HPDE6-E6E7 (cell line): ENCODE measurements around the gene VRK3.
"Not testable (repeated sequence)": the region's sequence is repeated elsewhere in the genome, so short reads cannot be mapped to it uniquely, and the experiment has no call there.

ENCODE experiments used
- DNase-seq: peaks from one replicate; pipeline ENCODE4 v3.0.0; 2011; ENCODE audit warnings: missing footprints; ENCODE audit errors: extremely low spot score

VRK3 gene, protein sequence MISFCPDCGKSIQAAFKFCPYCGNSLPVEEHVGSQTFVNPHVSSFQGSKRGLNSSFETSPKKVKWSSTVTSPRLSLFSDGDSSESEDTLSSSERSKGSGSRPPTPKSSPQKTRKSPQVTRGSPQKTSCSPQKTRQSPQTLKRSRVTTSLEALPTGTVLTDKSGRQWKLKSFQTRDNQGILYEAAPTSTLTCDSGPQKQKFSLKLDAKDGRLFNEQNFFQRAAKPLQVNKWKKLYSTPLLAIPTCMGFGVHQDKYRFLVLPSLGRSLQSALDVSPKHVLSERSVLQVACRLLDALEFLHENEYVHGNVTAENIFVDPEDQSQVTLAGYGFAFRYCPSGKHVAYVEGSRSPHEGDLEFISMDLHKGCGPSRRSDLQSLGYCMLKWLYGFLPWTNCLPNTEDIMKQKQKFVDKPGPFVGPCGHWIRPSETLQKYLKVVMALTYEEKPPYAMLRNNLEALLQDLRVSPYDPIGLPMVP

GRCh38 chr19:50025022-50025793, at the start of gene VRK3:
VRK3 (minus strand) TSS chr19:50025372; CDS start chr19:50016162, 9,210 bp downstream.
- DNase-seq, result peak; percentile 97

DNA sequence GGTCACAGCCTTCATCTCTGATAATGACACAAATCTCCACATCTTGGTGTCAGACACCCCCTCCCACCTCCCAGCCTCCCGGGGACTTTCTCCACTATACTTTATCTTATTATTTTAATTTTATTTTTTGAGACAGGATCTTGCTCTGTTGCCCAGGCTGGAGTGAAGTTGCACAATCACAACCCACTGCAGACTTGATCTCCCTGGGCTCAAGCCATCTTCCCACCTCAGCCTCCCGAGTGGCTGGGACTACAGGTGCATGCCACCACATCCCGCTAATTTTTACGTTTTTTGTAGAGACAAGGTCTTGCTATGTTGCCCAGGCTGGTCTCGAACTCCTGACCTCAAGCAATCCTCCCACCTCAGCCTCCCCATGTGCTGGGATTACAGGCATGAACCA, 43.2 kb upstream of the VRK3 start:
- DNase-seq, result not testable (repeated sequence)

DNA sequence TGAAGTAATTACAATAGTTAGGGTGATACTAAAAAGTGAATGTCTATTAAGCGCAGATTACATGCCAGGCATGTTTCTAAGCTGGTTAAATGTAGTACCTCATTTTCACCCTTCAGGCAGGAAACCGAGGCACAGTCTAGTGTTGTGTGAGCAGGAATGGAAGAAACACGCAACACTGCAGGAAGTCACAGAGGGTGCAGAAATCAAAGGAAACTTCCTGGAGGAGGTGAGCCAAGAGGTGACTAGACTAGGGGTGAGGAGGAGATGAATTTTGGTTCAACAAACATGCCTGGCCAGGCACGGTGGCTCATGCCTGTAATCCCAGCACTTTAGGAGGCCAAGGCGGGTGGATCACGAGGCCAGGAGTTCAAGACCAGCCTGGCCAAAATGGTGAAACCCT, 42.4 kb upstream of the VRK3 start:
- DNase-seq, result no peak

DNA sequence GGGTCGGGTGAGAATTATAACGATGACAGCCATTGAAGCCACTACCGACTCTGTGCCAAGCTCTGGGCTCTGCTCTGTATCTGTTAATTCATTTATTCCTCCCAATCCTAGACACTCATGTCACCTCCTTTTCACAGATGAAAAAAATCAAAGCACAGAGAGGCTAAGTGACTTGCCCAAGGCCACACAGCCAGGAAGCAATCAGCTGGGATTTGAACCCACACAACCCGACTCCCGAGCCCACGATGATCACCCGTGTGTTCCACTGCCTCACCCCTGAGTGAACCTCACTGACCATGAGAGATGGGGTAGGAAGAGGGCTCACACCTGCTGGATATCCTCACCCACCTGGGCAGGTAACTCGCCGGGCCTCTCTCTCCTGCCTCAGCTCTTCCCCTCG, 40.8 kb upstream of the VRK3 start:
- no peak for DNase-seq

DNA sequence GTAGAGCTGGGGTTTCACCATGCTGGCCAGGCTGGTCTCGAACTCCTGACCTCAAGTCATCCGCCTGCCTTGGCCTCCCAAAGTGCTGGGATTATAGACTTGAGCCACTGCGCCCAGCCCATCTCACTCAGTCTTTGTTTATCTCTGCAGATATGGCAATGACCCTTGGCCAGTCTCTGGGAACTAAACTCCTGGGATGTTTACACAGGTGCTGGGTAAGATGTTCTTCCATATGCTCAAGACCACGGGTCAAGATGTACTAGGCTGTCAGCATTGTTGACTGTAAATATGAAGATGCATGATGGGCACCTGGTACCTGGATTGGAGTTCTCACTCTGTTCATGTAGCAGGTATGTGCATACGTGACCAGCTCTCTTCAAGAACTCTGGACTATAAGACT, 36.5 kb upstream of the VRK3 start:
- DNase-seq, result no peak

- DNase-seq, result no peak
These were observed 34.9 kb upstream of the VRK3 start for GRCh38 chr19:50060107-50060506.

GRCh38 chr19:50059045-50059444, 33.9 kb upstream of the VRK3 start:
- no peak for DNase-seq

- DNase-seq, result no peak
These were observed 33.3 kb upstream of the VRK3 start for GRCh38 chr19:50058425-50058824.

GRCh38 chr19:50053119-50053518, 27.9 kb upstream of the VRK3 start:
- no peak for DNase-seq

DNA sequence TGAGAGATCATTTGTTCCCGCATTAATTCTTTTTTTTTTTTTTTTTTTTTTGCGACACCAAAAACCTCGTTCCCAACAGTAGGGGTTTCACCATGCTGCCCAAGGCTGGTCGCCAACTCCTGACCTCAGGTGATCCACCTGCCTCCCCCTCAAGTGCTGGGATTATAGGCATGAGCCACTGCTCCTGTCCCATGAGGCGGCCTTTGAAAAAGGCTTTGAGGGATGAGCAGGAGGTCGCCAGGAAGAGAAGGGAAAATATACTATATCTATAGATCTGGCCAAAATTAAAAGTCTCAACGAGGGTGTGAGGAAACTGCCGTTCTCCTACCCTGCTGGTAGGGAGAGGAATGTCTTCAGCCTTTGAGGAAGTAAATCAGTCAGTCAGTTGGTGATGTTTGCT, 26.8 kb upstream of the VRK3 start:
- DNase-seq, result no peak

DNA sequence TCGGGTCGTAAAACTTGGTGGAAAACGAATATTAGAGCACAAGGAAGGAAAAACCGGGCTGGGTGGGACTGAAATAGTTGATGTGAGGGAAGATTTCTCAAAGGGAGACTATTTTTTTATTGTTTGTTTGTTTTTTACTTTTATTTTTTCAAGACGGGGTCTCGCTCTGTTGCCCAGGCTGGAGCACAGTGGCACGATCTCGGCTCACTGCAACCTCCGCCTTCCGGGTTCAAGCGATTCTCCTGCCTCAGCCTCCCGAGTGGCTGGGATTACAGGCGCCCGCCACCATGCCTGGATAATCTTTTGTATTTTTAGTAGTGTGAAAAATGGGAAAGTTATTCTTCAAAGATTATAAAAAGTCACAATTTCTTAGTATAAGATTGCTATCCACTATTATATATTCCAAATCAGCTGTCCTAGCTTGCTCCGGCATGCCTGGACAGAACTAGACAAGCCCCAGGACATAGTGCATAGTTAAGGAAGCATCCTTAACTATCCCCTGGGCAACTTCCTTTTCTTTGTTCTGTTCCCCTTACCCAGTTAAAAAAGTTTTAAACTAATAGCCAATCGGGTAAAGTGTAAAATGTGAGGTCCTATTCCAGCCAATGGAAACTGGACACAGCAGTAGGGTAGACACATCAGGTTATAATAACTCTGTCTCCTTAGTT, 26.2 kb upstream of the VRK3 start:
- DNase-seq, result not testable (repeated sequence)

DNA sequence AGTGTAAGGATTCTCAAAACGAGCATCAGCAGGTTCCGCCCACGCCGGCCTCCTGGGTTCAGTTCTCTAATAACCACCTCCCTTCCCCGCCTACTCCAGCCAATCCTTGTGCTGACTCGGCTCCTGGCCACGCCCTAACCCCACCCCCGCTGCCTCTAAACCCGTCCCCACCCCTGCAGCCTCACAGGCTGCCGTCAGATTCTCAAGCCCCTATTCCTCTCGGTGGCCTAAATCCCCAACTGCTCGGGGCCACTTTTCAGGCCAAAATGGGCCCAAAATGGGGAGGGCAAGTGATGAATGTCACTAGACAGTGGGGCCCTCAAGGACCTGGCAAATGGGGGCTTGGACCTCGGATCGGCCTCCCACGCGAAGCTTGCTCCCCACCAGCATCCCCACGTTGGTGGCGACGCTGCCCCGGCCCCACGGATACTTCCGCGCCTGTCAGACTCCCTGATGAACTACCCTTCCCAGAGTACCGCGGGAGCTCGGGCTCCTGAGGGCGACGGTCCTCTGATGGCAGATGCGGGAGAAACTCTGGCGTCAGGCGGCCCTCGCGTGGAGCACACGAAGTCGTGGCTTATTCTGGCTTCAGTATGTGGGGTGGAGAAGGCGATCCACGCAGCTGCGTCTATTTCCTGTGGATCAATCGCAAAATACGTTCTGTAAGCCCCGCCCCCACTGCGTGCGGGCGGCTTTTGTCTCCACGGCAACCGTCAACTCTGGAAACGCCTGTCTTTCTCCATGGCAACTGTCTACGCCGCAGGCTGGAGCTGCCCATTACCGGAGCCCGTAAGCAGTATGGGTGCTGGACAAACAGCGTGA, 25.4 kb upstream of the VRK3 start:
- no peak for DNase-seq

GRCh38 chr19:50047671-50048070, 22.5 kb upstream of the VRK3 start:
- DNase-seq, result no peak

DNA sequence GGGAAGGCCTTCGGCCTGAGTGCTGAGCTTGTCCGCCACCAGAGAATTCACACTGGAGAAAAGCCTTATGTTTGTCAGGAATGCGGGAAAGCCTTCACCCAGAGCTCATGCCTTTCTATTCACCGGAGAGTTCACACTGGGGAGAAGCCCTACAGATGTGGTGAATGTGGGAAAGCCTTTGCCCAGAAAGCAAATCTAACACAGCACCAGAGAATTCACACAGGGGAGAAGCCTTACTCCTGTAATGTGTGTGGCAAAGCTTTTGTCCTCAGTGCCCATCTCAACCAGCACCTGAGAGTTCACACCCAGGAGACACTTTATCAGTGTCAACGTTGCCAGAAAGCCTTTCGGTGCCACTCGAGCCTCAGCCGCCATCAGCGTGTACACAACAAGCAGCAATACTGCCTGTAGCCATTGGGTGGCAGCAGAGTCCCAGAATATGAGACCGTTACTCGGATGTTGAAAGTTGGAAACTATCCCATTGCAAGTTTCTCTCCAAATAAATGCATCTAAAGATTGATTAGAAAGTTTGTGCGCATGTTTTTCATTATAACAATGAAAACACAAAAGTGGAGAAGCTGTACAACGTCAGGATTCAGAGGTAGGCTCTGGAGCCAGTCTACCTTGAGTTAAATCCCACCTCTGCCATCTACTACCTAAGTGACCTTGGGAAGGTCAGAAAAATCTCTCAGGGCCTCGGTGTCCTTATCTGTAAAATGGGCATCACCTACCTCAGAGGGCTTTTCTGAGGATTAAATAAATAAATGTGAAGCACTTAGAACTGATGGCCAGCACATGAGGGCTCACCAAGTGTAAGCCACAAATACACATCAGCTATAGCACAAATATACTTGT, 21.7 kb upstream of the VRK3 start:
- no peak for DNase-seq

DNA sequence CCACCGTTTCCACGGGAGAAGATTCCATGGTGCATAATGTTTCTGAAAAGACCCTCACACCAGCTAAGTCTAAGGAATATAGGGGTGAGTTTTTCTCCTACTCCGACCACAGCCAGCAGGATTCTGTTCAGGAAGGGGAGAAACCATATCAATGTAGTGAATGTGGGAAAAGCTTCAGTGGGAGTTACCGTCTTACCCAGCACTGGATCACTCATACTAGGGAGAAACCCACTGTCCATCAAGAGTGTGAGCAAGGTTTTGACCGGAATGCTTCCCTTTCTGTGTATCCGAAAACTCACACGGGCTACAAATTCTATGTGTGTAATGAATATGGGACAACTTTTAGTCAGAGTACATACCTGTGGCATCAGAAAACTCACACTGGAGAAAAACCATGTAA, 19.8 kb upstream of the VRK3 start:
- no peak for DNase-seq

DNA sequence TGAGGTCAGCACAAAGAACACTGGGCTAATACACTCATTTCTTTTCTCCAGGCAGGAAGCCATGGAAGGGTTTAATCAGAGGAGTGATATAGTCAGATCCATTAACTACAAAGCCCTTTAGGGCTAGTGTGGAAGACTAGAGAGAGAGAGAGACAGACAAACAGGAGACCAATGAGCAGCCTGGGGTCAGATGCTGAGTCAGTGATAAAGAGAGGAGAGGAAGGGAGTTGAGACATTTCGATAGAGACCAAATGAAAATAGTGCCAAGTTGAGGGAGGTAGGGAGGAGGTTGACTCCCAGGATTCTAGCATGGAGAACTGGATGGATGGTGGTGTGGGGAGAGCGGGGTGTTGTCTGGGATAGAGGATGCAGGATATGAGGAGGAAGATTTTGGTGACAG, 18.8 kb upstream of the VRK3 start:
- DNase-seq, result no peak

DNA sequence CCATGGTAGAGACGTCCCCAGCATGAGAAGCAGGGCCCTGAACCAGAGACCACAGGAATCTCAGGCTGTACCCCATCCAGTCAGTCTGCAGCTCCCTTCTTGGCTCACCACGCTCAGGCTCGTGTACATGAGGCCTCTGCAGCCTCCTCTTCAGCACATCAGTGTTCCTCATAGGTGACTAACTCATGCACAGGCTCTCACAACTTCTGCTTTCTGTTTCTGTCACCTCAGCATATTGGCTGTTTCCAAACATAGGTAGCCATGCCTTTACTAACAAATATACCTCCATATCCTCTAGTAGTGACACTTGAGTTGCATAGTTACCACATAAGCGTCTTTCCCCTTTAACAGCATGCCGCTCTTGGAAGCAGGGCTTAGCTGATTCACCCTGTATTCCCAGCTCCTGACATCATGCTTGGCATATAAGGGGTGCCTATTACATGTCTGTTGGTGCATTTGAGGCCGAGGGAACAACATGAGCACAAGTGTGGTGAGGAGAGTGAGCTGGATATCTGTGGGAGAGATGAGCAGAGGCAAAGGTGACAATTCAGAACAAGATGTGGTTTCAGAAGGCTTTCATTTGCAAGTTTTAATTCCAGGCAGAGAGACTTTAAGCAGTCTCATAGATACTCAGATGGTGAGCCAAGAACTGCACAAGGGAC, 17.3 kb upstream of the VRK3 start:
- no peak for DNase-seq

DNA sequence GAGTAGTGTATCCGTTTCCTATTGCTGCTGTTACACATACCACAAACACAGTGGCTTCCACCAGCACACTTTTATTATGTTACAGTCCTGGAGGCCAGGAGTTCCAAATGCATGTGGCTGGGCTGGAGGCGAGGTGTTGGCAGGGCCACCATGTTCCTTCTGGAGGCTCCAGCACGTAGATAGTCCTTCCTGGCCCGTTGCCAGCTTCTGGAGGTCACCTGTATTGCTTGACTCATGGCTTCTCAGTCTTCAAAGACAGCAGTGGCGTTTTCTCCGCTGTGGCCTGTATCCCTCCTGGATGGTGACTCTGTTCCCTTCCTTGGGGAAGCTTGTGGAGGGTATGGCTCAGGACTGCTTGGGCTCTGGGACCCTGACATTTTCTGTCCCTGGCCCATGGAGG, 15.8 kb upstream of the VRK3 start:
- no peak for DNase-seq

DNA sequence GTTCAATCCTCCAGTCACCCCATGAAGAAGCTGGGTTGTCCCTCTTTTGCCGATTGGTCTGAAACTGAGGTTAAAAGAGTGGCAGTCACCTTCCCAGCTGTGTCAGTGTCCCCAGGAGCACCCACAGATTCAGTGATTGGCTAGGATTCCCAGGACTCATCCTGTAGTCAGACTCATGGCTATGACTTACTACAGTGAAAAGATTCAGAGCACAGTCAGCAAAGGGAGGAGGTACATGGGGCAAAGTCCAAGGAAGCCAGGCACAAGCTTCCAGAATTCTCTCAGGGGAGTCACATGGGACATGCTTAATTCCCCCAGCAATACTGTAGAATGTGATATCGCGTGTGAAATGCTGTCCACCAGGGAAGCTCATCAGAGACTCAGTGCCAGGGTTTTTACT, 14.8 kb upstream of the VRK3 start:
- DNase-seq, result no peak

DNA sequence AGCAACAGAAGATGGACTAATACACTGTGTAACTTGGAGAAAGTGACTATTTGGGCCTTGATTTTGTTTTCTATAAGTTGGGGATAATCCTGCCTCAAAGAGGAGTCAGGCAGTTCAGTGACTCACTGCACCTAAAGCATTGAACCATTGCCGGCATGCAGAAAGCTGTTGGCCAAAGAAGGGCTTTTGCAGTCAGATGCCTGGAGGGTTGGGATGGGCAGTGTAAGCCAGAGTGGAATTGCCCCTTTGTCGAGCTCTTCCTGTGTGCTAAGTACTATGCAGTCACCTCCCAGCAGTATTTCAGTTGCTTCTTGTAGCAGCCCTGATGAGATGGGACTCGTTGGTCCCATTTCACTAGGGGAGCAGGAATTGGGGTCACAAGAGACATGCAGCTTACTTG, 11.7 kb upstream of the VRK3 start:
- peak; percentile 36 for DNase-seq
